Fibroblast of skin of right quadriceps (primary cell): ENCODE results near the gene KRT82.
"Not testable (repeated sequence)": the region's sequence is repeated elsewhere in the genome, so short reads cannot be mapped to it uniquely, and the experiment has no call there.

Source experiments
- DNase-seq: peaks from one replicate; pipeline ENCODE4 v3.0.0-alpha.2; 2013

Gene KRT82

DNA sequence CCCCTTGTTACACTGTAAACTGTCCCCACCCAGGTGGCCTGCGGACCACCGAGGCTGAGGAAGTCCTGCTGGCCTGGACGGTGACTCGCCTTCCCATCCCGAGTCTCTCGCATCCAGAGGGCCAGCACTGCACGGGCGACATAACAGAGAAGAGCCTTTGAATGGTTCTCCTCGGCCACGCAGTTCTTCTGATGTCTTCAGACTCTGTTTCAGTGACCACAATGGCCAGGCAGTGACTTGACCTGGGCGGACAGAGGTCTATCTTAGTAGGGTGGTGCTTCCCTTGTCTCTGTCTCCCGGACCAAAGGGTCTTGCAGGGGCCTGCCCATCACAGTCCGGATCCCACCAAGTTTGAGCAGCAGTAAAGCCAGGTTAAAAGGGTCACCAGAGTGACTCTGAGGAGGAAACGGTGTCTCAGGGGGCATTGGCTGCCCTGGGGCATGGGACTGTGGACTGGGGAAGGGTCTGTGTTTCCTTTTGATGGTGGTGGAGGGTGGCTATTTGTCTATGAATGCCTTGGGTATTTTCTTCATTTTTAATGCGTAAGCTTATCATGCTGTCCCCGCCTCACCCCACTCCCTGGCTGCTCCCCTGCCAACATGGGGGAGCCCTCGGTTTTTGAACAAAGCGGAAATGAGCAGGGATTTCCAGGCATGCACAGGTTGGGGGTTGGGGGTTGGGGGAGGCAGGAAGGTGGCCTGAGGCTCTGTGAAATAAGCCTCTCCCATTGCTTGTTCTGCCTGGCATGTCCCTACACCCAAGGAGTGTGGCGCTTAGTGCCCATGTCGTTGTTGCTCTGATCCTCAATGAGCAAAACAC is 49.2 kb downstream of the KRT82 start:
- no peak for DNase-seq

DNA sequence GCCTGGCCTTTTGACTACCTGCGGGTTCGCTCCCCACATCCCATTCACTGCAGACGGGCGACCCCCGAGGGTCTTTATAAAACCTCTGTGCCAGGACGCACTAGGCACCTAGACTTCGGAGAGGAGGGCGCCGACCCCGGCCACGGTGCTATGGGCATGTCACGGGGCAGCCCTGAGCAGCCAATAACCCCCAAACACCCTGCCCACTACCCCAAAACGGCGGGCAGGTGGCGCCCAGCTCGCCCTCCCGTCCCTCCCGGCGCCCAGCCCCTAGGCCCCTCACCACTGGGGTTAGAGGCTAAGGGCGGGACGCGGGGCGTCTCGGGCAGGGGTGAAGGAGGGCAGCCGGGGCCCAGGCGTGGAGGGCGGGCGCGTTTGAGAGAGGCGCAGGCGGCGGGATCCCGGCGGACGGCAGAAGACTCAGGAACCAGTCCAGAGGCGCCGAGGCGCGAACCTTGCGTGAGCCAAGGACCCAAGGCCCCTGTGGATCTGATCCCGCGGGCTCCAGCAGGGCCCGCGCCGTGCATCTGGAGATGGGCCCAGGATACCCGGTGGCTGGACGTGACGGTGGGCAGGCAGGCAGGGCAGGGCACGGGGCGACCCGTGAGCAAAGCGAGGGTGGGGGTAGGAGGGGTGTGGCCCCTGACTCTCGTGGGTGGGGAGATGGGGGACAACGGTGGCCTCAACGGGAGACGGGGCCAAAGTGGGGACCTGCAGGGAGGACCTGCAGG is 49.9 kb downstream of the KRT82 start:
- DNase-seq: no peak

DNA sequence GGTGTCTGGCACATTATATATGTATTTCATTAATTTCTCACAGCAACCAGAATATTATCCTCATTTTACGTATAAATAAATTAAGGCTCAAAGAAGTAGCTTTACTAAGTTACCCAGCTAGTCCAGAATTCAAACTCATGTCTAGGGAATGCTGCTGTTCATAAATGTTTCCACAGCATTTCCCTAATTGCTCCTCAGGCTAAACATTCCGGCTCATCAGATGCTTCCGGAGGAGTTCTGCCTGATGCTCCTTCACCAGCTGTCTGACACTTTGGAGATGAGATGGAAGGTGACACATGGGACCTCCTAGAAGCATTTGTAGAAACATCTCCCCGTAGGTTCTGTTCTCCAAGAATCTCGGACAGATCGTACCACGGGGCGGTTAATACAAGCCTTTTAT is 51.0 kb downstream of the KRT82 start:
- DNase-seq: no peak

DNA sequence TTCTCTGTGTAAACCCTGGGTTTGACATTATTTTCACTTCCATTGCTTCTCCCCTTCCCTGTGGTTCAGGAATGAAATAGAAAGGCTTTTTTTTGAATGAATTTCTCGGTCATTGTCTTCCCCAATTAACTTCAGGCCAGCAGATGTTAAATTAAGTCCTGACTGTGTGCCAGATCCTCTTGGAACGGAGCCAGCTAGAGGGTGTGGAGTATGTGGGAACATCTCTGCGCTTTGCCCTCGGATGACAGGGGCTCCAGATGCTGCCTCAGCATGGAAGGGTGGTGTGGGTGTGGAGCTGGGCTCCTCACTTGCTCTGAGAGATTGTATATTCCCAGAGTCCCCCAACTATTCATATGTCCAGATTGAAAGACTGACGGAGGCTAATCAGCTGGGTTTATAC is 51.9 kb downstream of the KRT82 start:
- no peak for DNase-seq

DNA sequence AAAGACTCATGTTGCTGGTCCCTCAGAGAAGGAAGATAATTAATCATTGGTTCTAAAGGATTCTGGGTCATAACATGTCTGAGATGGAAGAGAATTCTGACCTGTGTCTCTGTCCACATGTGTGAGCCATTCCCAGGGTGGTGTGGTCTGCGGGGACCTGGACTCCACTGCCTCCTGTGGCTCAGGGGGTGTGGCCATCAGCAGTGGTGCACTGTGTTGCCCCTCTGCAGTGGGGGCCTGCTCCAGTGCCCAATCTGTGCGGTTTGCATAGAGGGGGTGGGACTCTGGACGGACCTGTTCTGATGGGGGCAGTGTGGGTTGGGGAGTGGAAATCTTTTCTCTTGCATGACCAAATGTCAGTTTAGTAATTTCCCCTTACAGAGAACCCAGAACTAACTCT is 52.4 kb downstream of the KRT82 start:
- no peak for DNase-seq

- DNase-seq: no peak
Observed at GRCh38 chr12:52352951-52353350, 53.2 kb downstream of the KRT82 start.

- DNase-seq: no peak
Observed at GRCh38 chr12:52351196-52352059, 54.7 kb downstream of the KRT82 start.

DNA sequence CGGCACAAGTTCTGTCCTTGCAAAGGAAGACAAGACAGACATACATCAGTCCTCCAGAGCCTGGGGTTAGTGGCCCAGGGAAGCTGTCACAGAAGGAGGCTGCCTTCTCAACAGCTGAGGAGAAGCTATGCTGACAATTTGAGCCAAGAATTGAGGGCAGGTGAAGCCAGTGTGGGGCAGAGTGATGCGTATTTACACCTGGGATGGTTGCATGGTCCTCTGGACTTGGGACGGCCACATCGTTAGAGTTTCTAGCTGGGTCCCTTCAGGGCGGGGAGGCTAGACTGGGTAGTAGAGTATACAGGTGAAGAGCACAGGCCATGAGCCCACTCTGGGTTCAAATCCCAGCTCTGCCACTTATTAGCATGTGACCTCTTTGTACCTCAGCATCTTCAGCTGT is 55.3 kb downstream of the KRT82 start:
- no peak for DNase-seq

DNA sequence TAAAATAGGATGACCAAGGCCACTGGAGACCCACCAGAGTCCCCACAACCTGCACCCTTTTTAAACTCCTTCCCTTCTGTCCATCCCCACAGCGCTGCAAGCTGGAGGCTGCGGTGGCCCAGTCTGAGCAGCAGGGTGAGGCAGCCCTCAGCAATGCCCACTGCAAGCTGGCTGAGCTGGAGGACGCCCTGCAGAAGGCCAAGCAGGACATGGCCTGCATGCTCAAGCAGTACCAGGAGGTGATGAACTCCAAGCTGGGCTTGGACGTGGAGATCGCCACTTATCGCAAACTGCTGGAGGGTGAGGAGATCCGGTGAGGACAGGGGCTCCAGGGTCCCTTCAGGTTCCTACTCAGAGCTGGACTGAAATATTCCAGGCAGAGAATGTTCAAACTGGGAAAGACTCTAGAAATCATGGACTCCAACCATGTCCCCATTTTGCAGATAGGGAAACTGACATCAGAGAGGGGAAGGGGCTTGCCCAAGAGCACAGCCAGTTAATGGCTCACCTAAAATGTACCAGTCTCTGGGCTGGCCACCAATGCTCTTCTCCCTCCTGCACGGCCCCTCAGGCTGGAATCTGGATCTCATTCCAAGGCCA is 56.0 kb downstream of the KRT82 start:
- no peak for DNase-seq

DNA sequence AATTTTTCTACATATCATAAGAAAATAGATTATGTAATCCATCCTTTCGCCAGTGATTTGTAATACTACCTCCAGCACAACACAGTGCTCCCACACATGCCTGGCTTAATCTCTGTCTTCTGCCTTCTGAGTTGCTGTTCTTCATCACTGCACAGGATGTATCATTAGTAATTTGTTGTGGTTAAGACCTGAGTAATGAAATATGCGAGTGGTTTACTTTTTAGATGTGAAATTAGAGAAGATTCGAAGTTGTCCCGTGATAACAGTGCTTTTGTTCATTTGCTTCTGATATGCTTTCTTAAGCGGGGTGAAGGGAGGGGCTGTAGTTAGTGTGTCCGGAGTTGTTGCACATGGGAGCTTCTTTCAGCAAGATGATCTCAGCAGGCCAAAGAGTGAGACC is 56.9 kb downstream of the KRT82 start:
- no peak for DNase-seq

DNA sequence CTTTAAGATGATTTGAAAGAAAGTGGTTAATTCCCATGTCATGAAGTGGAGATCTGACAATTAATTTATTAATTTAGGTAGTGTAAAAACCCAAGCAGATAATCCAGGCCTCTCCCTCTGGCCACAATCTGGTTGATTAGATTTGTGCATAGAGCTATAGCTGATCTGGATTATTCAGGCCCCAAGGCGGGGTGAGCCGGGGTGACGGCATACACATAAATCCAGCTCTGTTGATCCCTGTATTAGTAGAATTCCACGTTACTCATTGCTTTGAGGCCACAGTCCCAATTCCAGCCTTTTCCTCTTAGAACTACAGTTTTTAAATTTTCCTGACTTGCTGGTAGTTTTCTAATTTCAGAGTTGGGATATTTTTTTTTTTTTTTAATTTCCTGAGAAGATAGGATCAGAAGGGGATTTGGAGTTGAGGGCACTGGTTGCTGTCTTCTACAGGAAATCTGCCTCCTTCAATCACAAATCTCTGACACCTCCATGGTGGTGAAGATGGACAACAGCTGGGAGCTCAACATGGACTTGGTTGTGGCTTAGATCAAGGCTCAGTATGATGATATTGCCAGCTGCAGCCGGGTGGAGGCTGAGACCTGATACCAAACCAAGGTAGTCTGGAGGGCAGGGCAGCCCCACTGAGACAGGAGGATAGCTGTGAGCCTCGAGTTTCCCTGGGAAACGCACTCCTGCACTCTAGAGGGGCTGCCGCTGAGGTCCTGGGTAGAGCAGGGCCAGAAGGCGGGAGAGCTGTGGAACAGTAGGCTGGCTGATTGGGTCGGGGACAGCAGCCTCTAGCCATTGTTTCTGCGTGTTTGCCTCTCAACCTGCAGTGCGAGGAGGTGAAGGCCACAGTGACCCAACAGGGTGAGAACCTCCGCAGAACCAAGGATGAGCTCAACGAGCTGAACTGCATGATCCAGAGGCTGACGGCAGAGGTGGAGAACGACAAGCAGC is 58.3 kb downstream of the KRT82 start:
- DNase-seq: no peak

GRCh38 chr12:52347016-52347415 is 59.1 kb downstream of the KRT82 start:
- DNase-seq: no peak

GRCh38 chr12:52346593-52346992 is 59.5 kb downstream of the KRT82 start:
- DNase-seq: no peak

- not testable (repeated sequence) for DNase-seq
Observed at GRCh38 chr12:52345041-52345440, 61.1 kb downstream of the KRT82 start.

DNA sequence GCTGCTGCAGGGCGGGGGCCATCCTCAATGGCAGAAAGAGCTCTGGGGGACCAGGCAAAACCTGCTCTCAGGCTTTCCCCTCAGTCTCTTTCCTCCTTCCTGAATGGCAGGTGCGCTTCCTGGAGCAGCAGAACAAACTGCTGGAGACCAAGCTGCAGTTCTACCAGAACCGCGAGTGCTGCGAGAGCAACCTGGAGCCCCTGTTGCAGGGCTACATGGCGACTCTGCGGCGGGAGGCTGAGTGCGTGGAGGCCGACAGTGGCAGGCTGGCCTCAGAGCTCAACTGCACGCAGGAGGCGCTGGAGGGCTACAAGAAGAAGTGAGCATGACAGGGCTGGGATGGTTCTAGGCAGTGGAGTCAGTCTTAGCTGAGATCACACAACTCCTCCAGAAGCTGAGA is 62.0 kb downstream of the KRT82 start:
- DNase-seq: no peak
